PC-9 (cell line): ENCODE data around the gene TMC2.

ENCODE experiments used
- CTCF ChIP-seq: fragments of 200-600 bp; sonication (generic); conservative IDR thresholded peaks from 2 replicates; pipeline ENCODE4 v1.6.1; 2017; ENCODE audit warnings: mixed run types, antibody characterized with exemption, mild to moderate bottlenecking, moderate library complexity
- EZH2 ChIP-seq: fragments of 200-600 bp; sonication (generic); IDR thresholded peaks from 2 replicates; pipeline ENCODE4 v1.8.0; 2017; ENCODE audit warnings: antibody characterized with exemption, low read depth

- TF ChIP-seq CTCF = no peak
- no peak for TF ChIP-seq EZH2
Measured at GRCh38 chr20:2559651-2560050, 23.3 kb downstream of the TMC2 start.
